BJ (cell line): Measurements from ENCODE around the gene HIGD2A. TPM values are rescaled to one million over a fixed set of nuclear protein-coding genes. Genes with fewer than 3 reads are reported as not detected.

Experiments used
- CTCF ChIA-PET: fragments of 350-600 bp; formaldehyde crosslinking; extraction: SDS; loops from one replicate; lab custom pipeline; 2021; ENCODE audit warnings: antibody characterized with exemption, inconsistent platforms; lab: Yijun Ruan, JAX
- POLR2A ChIA-PET: fragments of 300-600 bp; sonication (Branson Sonifier 250); formaldehyde crosslinking; extraction: SDS; loops from one replicate; lab custom pipeline; 2021; ENCODE audit warnings: antibody characterized with exemption; lab: Charles Lee
- DNase-seq: peaks from one replicate; pipeline ENCODE4 v3.0.0-alpha.2; 2011; ENCODE audit warnings: low read depth
- H3K27me3 ChIP-seq: 2 replicates; pipeline ENCODE4 v1.6.0; 2011; ENCODE audit warnings: low read length; ENCODE audit not compliant: control insufficient read depth, insufficient read depth
- H3K36me3 ChIP-seq: 2 replicates; pipeline ENCODE4 v1.5.1; 2011; ENCODE audit warnings: low read length; ENCODE audit not compliant: control insufficient read depth, insufficient read depth
- H3K4me3 ChIP-seq: 2 replicates; pipeline ENCODE4 v1.5.1; 2011; ENCODE audit warnings: low read depth, mild to moderate bottlenecking, control low read depth, low read length
- CTCF ChIP-seq: IDR thresholded peaks from 2 replicates; pipeline ENCODE4 v1.5.1; 2011; ENCODE audit warnings: low read depth, mild to moderate bottlenecking, control low read depth, inconsistent platforms, low read length, moderate library complexity; ENCODE audit not compliant: insufficient read depth
- polyA plus RNA-seq: library from polyadenylated mRNA; depleted of rRNA; stranded (reverse); fragments of >200 nt; gene quantifications from 2 replicates; pipeline ENCODE4 v1.2.3, GENCODE V29; 2011

Gene HIGD2A
- polyA plus RNA-seq, 1 experiment, result 118 TPM

- no peak for DNase-seq
- Histone ChIP-seq H3K4me3 (no peak overlapping the region; the same call in 1 of the 2 replicates), H3K36me3 (no peaks in the 10 kb centered on the region), H3K27me3 (no peaks in the 10 kb centered on the region)
- ChIA-PET CTCF (interaction anchor here (0.6 to 3.4 kb wide), 16 partner anchors 13 to 244 kb away, joined by 3 to 25 read pairs (median 4); partner anchors contain the start of genes FAF2 and RNF44), POLR2A (interaction anchor here (0.5 kb wide), 1 partner anchor 121 kb away, joined by 6 read pairs; no protein-coding TSS in a partner anchor)
- TF ChIP-seq CTCF, result no peak
These were observed 28.4 kb downstream of the HIGD2A start for GRCh38 chr5:176416965-176417364.

GRCh38 chr5:176418251-176418650 is 29.7 kb downstream of the HIGD2A start:
- H3K27me3 ChIP-seq, result no peaks in the 10 kb centered on the region; the same call in 1 of the 2 replicates
- POLR2A ChIA-PET, result no interaction called here
- CTCF ChIA-PET, result interaction anchor here (0.9 to 3.4 kb wide), 5 partner anchors 9 to 155 kb away, joined by 3 to 25 read pairs (median 6); partner anchors contain the start of gene FAF2
- DNase-seq, result no peak
- TF ChIP-seq CTCF, result no peak
- H3K36me3 ChIP-seq, result no peaks in the 10 kb centered on the region
- H3K4me3 ChIP-seq, result no peak overlapping the region

- Histone ChIP-seq H3K27me3 (no peaks in the 10 kb centered on the region; the same call in 1 of the 2 replicates), H3K4me3 (no peak overlapping the region), H3K36me3 (no peaks in the 10 kb centered on the region)
- no peak for DNase-seq
- POLR2A ChIA-PET, result no interaction called here
- CTCF ChIA-PET, result interaction anchor here (1.0 to 1.5 kb wide), 2 partner anchors 9 to 28 kb away, joined by 3 to 4 read pairs; partner anchors contain the start of gene FAF2
- TF ChIP-seq CTCF, result no peak
These were observed 31.5 kb downstream of the HIGD2A start for GRCh38 chr5:176420086-176420485.

GRCh38 chr5:176420972-176421544 is 32.5 kb downstream of the HIGD2A start:
- CTCF ChIA-PET, result interaction anchor here (1.0 to 1.5 kb wide), 2 partner anchors 8 to 27 kb away, joined by 3 to 4 read pairs; partner anchors contain the start of gene FAF2

More at GRCh38 chr5:176420972-176421544, 32.5 kb downstream of the HIGD2A start:
- H3K36me3 ChIP-seq, result no peaks in the 10 kb centered on the region
- POLR2A ChIA-PET, result no interaction called here
- H3K4me3 ChIP-seq, result no peak overlapping the region
- no peak for DNase-seq
- H3K27me3 ChIP-seq, result no peaks in the 10 kb centered on the region; the same call in 1 of the 2 replicates
- TF ChIP-seq CTCF, result no peak
